Measurements from ENCODE around the gene QSOX2. TPM values are rescaled to one million over a fixed set of nuclear protein-coding genes. Genes with fewer than 3 reads are reported as not detected.
A peak's percentile ranks its signal among the peaks of the same experiment; 100 is the strongest.

The QSOX2 gene
- total and polyA plus RNA-seq, 8 donors, result 6.8 to 19.1 (median 10.9) TPM

GRCh38 chr9:136255896-136256890, 10.6 kb upstream of the QSOX2 start:
- no peak for FAIRE-seq
- no peak for TF ChIP-seq CTCF (IDR thresholded peaks at IDR 0.05)
- Histone ChIP-seq H3K36me3 (no peaks in the 10 kb centered on the region), H3K9me3 (no peaks in the 10 kb centered on the region), H3K27ac (no peak overlapping the region), H3K27me3 (no peaks in the 10 kb centered on the region), H3K4me1 (peaks cover 3 to 5% (median 4%) of the 10 kb centered on the region in 3 donors), H3K4me3 (no peak overlapping the region)
- DNase-seq, result peak in 2 of 6 donors; percentile 28 to 59
- intact Hi-C loops (cut with DNase I), result no loop called here
- ATAC-seq, result no peak
- 71 to 73% methylated on average over 23 to 28 of the region's 28 CpGs for WGBS, 2 donors

DNA sequence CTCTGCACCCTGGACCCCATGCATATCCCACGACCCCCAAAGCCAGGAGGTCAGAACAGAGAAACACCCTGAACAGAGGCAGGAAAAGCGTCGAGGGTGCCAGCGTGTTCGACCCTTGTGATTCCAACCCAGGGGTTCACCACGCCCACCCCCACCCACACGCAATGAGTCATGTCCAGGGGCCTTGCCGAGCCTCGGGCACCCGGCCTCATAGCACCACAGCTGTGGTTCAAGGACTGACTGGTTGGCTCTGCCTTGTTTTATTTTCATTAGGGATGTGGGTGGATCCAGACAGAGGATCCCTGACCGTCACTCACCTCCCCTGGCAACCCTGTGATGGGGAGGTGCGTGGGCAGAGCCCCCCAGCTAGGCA, 9.5 kb upstream of the QSOX2 start:
- no peaks in the 10 kb centered on the region for H3K36me3 ChIP-seq
- ATAC-seq (peak in 1 of 4 donors; percentile 6), FAIRE-seq (no peak), DNase-seq (peak in 2 of 6 donors; percentile 28 to 45)
- H3K27ac ChIP-seq, result no peak overlapping the region
- H3K27me3 ChIP-seq, result no peaks in the 10 kb centered on the region
- TF ChIP-seq CTCF (IDR thresholded peaks at IDR 0.05), result no peak
- WGBS, 2 donors, result 59 to 67% methylated on average over 12 of the region's 12 CpGs
- H3K4me3 ChIP-seq, result no peak overlapping the region
- H3K4me1 ChIP-seq, result peaks cover 13 to 14% (median 13%) of the 10 kb centered on the region in 3 donors
- no peaks in the 10 kb centered on the region for H3K9me3 ChIP-seq
- intact Hi-C loops (cut with DNase I), result no loop called here

DNA sequence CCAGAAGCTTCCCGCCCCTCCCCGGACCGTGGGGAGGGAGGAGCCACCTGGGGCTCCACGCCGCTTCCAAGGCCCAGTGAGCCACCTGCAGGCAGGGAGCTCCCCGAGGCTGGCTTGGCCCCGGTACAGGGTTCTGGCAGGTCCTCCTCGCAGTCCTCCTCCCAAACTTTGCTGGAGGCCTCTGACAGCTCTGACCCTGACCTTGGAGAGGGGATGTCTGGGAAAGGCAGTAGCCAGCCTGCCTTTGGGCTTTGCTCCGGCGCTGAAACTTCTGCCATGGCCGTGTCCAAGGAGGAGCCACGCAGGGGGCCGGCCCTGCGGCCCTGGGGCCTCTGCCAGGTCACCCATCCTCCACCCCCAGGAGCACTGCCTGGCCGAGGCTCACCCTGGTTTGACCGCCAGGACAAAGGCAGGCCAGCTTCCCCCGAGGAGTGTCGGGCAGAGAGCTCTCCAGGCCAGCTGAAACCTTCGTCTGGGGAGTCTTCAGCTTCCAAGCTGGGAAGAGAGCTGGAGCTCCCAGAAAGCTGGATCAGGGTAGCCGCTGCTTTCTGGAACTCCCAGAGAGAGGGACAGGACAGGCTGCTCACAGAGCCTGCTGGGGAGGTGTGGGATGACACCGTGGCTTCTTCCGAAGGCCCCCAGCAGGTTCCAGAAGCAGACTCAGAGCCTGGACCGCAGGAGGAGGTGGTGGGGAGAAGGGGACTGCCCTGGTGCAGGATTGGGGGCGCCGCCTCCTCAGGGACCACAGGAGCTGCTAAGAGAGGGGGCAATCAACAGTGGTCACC, 9.0 kb upstream of the QSOX2 start:
- WGBS, 2 donors, result 67 to 68% methylated on average over 25 of the region's 25 CpGs
- no peak overlapping the region for H3K27ac ChIP-seq
- no peaks in the 10 kb centered on the region for H3K27me3 ChIP-seq
- no peak overlapping the region for H3K4me3 ChIP-seq
- DNase-seq (peak in 3 of 6 donors; percentile 44 to 88 (median 62)), ATAC-seq (peak in 1 of 4 donors; percentile 20), FAIRE-seq (no peak)
- no peak for TF ChIP-seq CTCF (IDR thresholded peaks at IDR 0.05)
- H3K36me3 ChIP-seq, result no peaks in the 10 kb centered on the region
- H3K4me1 ChIP-seq, result peaks cover 14 to 17% (median 17%) of the 10 kb centered on the region in 3 donors
- H3K9me3 ChIP-seq, result no peaks in the 10 kb centered on the region
- intact Hi-C loops (cut with DNase I), result no loop called here

DNA sequence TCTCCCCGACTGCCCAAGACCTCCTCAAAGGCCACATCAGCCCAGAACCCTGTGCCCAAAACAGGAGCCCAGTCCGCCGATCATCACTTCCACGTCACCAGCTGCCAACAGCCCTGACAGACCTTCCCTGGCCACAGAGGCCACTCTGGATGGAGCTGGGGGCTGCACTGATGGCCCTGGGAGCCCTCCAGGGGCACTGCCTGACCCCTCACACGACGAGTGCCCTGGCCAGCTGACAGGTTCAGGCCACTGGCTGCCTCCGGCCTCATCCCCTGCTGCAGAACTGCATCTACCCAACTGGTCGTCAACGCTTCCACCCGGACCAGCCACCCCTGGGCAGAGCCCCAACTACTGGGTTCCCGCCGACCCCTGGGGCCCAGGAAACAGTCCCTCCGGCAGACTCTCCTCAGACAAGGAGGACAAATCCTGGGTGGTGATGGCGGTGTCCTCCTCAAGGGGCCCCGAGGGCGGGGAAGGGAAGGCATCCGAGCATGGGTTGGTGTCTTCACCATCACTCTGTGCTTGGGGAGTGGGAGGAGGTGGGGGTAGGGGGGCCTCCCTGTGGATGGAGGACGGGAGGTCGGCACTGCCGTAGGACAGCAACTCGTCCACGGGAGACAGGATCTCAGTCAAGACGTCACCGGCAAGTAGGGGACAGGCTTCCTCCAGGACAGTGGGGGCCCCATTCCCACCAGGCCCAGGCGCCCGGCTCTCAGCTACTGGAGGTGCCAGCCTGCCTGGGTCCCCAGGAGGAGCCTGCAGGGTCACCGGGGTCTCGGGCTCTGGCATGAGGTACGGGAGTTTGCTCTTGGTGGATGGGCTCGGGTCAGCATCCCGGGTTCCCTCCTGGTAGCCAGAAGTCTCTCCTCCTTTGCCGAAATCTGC, 7.9 kb upstream of the QSOX2 start:
- no peak for FAIRE-seq

More for the DNA sequence above, 7.9 kb upstream of the QSOX2 start:
- intact Hi-C loops (cut with DNase I), result no loop called here
- no peak for TF ChIP-seq CTCF (IDR thresholded peaks at IDR 0.05)
- H3K4me1 ChIP-seq, result peaks cover 25 to 28% (median 27%) of the 10 kb centered on the region in 3 donors
- ATAC-seq (no peak), DNase-seq (peak in 1 of 6 donors; percentile 80)
- no peak overlapping the region for H3K4me3 ChIP-seq
- no peaks in the 10 kb centered on the region for H3K36me3 ChIP-seq
- no peaks in the 10 kb centered on the region for H3K9me3 ChIP-seq
- no peaks in the 10 kb centered on the region for H3K27me3 ChIP-seq
- no peak overlapping the region for H3K27ac ChIP-seq
- 93% methylated on average over 32 of the region's 32 CpGs for WGBS, 2 donors

Data from pancreas (tissue), 10 donors.